HG03025 (cell line): Measurements from ENCODE around the gene FAM13A.

ENCODE experiments used
- ATAC-seq: cut with Tn5 transposase; IDR thresholded peaks from one replicate; pipeline ENCODE4 v1.9.1; 2021; ENCODE audit warnings: mild to moderate bottlenecking, moderate library complexity; ENCODE audit not compliant: unreplicated experiment, low FRiP score

FAM13A gene

GRCh38 chr4:88731381-88731780 is 325.6 kb downstream of the FAM13A start:
- no peak for ATAC-seq

DNA sequence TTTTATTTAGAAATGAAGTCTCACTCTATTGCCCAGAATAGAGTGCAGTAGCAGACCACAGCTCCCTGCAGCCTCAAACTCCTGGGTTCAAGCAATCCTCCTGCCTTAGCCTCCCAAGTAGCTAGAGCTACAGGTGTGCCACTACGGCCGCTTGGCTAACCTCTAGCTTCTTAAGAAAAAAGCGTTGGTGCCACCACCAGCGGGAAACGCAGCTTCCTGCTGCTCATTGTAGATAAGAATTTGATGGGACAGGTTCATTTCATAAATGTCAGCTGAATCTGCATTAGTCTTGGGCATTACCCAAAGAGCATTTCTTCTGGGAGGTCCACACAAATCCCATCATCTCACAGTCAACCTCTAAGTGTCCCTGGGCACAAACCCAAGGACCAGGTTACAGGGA is 326.2 kb downstream of the FAM13A start:
- ATAC-seq, result no peak

DNA sequence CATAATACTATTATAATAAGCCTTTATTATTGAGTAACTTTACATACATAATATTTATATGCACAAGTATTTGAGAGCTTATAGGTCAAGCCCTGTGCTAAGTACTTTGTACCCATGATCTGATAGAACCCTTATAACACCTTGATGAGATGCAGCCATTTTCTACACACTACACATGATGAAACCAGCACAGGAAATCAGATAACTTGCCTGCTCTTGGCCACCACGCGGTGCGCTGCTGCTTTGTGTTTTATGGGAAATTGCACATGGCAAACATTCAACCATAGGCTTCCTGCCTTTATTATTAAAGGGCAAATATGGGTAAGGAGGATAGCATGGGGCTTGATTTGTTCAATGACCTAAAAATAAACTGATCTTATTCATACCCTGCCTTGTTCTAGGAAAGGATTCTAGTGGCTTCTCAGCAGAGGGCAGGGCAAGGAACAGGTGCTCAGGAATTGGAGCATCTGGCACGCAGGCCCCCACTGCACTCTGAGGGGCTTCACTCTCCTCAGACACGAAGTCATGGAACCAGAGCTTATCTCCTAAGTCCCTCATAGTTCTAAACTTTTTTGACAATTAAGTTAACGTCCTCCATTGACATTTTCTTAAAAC is 327.7 kb downstream of the FAM13A start:
- ATAC-seq, result no peak

- no peak for ATAC-seq
Measured at GRCh38 chr4:88728146-88728545, 328.8 kb downstream of the FAM13A start.

GRCh38 chr4:88725986-88726385 is 331.0 kb downstream of the FAM13A start:
- no peak for ATAC-seq

- no peak for ATAC-seq
Measured at GRCh38 chr4:88725143-88725542, 331.8 kb downstream of the FAM13A start.

DNA sequence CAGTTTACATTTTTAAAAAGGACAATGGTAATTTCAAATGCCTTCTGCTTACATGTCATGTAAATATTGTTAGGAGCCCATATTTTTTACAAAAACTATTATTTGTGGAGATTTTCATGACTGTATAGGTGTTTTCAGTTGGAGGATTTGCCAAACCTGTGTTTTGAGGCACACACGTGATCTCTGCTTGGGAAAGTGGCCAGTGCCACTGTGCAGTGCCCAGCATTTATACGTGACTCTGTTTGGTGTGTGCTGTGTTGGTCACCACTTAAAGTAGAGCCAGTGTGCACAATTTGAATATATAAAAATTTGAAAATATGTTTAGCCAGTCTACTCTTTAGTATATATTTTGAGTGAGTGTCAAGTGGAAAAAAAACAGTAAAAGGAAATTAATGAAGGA is 332.6 kb downstream of the FAM13A start:
- no peak for ATAC-seq

DNA sequence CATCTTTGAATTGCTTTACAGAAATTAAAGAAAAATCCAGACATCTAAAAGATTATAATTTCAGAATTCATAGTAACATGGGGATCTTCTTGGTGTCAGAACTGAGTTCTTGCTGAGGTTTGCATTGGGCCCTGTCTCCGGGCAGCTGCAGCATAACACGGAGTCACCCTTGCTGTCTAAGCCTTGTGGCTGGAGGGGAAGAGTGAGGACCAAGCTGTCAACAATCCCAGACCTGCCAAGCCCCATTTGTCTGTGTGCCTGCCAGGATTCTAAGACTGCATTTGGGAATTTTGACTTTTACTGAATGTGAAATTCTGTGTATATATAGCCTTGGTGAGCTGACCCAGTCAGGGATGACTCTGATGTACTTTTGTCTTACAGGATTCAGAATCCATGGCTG is 334.2 kb downstream of the FAM13A start:
- no peak for ATAC-seq

- ATAC-seq, result no peak
Measured at GRCh38 chr4:88722276-88722780, 334.7 kb downstream of the FAM13A start.

DNA sequence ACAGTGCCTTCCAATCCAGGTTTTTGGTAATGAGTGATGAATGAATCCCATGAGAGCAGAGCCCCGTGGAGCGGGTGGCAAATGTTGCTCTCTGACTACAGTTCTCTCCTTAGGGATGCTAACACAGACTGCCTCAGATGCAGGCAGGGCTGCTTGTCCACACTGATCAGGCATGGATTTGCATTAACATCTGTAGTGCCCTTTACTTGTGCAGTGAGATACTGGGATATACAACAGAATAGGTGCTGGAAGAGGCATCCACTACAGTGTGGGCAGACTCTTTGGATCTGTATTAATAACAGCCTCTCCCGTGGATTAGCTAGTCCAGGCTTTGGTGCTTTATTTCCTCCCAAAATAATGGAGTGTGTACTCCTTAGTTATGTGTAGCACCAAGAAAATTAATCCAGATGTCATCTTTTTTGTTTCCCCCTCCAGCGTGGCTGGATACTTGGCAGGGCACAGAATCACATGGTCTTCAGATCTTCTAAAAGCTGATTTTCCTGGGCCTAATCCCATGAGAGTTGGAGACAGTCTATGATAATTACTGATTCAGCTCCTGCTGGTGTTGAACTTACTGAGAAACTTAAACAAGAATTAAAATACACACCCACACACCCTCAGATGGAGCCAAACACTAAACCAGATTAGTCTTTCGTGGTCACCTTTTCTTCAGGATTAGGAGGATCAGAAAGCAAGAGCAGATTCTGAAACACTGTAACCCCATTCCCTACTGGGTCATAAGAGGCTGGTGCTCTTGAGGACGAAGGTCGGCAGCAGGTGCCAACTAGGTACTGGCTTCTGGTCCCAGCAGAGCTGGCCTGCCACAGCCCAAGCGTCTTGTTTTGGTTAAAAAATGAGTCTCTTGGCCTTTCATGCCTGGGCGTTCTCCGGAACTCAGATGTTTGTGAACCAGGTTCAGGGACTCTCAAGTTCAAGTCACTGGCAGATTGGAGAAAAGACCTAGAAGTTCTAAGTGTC is 336.2 kb downstream of the FAM13A start:
- ATAC-seq, result no peak

GRCh38 chr4:88719381-88719780 is 337.6 kb downstream of the FAM13A start:
- ATAC-seq, result no peak

- no peak for ATAC-seq
Measured at GRCh38 chr4:88718098-88718497, 338.9 kb downstream of the FAM13A start.

DNA sequence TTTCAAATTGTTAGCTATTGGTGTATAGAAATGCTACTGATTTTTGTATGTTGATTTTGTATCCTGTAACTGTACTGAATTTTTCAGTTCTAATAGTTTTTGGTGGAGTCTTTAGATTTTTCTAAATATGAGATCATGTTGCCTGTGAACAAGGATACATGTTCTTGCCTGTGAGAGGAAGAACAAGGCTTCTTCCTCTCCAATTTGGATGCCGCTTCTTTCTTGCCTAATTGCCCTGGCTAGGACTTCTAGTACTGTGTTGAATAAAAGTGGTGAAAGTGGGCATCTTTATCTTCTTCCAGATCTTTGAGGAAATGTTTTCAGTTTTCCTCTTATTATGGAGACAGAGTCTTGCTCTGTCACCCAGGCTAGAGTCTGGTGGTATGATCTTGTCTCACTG is 343.2 kb downstream of the FAM13A start:
- no peak for ATAC-seq

DNA sequence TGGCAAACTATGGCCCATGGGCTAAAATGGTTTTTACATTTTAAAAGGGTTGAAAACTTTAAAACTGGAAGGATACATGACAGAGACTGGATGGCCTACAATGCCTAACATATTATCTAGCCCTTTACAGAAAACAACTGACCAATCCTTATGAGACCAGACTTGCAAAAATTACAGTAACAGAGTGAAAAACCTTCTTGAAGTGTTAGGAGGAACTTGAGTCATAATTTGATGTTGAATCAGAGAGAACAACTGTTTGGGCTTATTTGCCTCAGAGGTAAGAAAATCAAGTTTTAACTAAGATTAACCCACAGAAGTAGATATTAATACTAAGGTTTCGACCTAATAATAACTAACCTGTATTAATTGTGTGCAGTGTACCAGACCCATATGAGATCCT is 347.0 kb downstream of the FAM13A start:
- no peak for ATAC-seq

DNA sequence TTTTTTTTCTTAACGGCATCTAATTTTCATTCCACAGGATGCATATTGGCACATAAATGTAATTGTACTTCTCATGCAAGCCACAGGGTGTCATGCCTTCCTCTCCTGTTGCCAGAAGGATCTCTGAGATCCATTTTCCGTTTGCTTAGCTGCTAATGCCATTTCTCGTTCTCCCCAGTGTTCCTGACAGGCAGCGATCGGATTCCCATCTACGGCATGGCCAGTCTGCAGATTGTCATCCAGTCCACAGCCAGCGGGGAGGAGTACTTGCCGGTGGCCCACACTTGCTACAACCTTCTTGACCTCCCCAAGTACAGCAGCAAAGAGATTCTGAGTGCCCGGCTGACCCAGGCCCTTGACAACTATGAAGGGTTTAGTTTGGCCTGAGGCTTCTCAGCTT is 350.4 kb downstream of the FAM13A start:
- no peak for ATAC-seq

DNA sequence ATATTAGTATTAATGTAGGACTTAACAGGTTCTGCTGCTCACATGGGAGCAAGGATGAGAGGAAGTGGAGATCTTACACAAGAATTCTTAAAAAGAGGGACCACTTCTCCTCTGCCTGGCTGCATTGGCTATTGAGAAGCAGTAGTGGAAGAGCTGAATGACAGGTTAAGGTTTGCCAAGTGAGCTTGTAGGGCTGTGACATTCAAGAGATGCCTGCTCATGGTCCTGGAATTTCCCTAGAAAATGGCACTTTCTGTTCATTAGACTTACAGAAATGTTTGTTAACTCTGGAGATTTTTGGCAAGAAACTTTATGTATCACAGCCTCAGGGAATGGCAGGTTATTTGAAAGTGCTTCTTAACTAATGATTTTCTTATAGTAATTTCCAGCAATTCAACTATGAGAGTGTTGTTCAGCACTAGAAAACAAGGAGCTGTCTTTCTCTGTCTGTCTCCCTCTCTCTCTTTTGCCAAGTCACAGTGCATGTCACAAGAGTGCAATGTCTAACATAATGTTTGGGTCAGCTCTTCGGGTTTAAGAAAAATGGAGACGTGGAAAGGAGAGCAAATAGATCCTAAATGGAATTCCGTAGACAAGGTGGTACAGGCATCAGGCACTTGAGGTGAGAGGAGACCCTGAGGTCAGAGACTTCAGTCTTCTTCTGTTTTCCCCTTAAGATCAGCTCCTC is 351.0 kb downstream of the FAM13A start:
- no peak for ATAC-seq

DNA sequence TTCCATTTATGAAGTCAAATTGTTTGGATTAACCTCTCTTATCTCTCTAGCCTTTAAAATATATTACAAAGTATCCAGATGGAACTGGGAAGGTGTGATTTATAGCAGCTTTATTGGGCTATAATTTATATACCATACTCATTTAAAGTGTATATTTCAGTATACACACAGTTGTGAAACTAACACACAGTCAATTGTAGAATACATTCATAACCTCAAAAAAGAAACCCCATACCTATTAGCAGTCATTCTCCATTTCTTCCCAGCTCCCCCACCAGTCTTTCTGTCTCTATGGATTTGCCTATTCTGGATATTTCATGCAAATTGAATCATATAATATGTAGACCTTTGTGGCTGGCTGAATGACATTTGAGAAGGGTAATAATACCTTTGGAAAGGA is 351.8 kb downstream of the FAM13A start:
- no peak for ATAC-seq

- ATAC-seq, result no peak
Measured at GRCh38 chr4:88702782-88703181, 354.2 kb downstream of the FAM13A start.

- ATAC-seq, result no peak
Measured at GRCh38 chr4:88698519-88698918, 358.5 kb downstream of the FAM13A start.

- peak; percentile 95 for ATAC-seq
Measured at GRCh38 chr4:88697588-88698329, 359.2 kb downstream of the FAM13A start, which contains the start of gene NAP1L5. TSS of gene NAP1L5 (minus strand) at chr4:88697829. CDS start at chr4:88697754, 75 bp downstream.
